ENCODE results near the gene CA11.

DNA sequence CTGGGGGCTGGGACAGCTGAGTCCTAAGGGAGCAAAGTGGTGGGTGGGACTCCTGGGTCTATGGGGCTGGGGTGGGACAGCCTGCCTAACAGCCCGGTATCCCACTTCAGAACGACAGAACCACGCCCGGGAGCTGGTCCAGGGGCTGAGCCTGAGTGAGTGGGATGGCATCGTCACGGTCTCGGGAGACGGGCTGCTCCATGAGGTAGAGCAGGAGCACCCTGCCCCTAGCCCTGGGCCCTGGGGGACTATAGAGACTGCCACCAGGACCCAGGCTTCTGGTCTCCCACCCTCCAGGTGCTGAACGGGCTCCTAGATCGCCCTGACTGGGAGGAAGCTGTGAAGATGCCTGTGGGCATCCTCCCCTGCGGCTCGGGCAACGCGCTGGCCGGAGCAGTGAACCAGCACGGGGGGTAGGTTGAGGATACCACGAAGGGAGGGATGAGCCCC lies 18.1 kb downstream of the CA11 start:
- TF ChIP-seq POLR2A (IDR thresholded peaks at IDR 0.05; ENCODE audit: control extremely low read depth in 1 of 2, low read depth in 2 of 2, low read length in 2 of 2), result no peak
- TF ChIP-seq CHD2 (IDR thresholded peaks at IDR 0.05; ENCODE audit: low read length), result no peak
- TF ChIP-seq, protein P1, sequence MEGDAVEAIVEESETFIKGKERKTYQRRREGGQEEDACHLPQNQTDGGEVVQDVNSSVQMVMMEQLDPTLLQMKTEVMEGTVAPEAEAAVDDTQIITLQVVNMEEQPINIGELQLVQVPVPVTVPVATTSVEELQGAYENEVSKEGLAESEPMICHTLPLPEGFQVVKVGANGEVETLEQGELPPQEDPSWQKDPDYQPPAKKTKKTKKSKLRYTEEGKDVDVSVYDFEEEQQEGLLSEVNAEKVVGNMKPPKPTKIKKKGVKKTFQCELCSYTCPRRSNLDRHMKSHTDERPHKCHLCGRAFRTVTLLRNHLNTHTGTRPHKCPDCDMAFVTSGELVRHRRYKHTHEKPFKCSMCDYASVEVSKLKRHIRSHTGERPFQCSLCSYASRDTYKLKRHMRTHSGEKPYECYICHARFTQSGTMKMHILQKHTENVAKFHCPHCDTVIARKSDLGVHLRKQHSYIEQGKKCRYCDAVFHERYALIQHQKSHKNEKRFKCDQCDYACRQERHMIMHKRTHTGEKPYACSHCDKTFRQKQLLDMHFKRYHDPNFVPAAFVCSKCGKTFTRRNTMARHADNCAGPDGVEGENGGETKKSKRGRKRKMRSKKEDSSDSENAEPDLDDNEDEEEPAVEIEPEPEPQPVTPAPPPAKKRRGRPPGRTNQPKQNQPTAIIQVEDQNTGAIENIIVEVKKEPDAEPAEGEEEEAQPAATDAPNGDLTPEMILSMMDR (IDR thresholded peaks at IDR 0.05; ENCODE audit: control extremely low read depth in 1 of 3, insufficient read depth in 1 of 3, low read depth in 1 of 3, low read length in 3 of 3), result no peak
- TF ChIP-seq POLR2AphosphoS5 (IDR thresholded peaks at IDR 0.05; ENCODE audit: low read depth, low read length), result no peak; the same call in 1 of the 2 replicates
- TF ChIP-seq JUN (IDR thresholded peaks at IDR 0.05; ENCODE audit: low read depth, low read length), result no peak

Data from H1 (cell line).